Chondrocyte (in vitro differentiated cells): ENCODE data around the gene C12orf43. TPM values are rescaled to one million over a fixed set of nuclear protein-coding genes. Genes with fewer than 3 reads are reported as not detected.

ENCODE experiments used
- DNase-seq: peaks from one replicate; pipeline ENCODE4 v3.0.0; 2021; ENCODE audit warnings: mixed read lengths, low spot score
- H3K27ac Mint-ChIP-seq: one replicate; pipeline ENCODE4 v1.8.0; 2021; ENCODE audit warnings: mild to moderate bottlenecking, moderate library complexity, mixed read lengths; ENCODE audit not compliant: unreplicated experiment
- H3K27me3 Mint-ChIP-seq: 2 replicates; pipeline ENCODE4 v1.8.0; 2021; ENCODE audit warnings: low read depth, mixed read lengths
- H3K36me3 Mint-ChIP-seq: 2 replicates; pipeline ENCODE4 v1.8.0; 2021; ENCODE audit warnings: low read depth, mixed read lengths
- H3K4me1 Mint-ChIP-seq: 2 replicates; pipeline ENCODE4 v1.8.0; 2021; ENCODE audit warnings: low read depth, mild to moderate bottlenecking, mixed read lengths
- H3K4me3 Mint-ChIP-seq: one replicate; pipeline ENCODE4 v1.8.0; 2021; ENCODE audit warnings: mild to moderate bottlenecking, moderate library complexity, mixed read lengths; ENCODE audit not compliant: unreplicated experiment
- H3K9me3 Mint-ChIP-seq: 2 replicates; pipeline ENCODE4 v1.8.0; 2021; ENCODE audit warnings: low read depth, mixed read lengths
- total RNA-seq: library from RNA; stranded (reverse); gene quantifications from 3 replicates; pipeline ENCODE4 v1.2.1, GENCODE V29; 2021
- TF ChIP-seq, protein P1 (sequence below): fragments of 200-600 bp; sonication (generic); IDR thresholded peaks from 2 replicates; pipeline ENCODE4 v1.5.0; 2021; ENCODE audit warnings: antibody characterized with exemption, mild to moderate bottlenecking, moderate library complexity

C12orf43 gene
- total RNA-seq, 1 donor from 2014 or later, result 14.1 TPM

DNA sequence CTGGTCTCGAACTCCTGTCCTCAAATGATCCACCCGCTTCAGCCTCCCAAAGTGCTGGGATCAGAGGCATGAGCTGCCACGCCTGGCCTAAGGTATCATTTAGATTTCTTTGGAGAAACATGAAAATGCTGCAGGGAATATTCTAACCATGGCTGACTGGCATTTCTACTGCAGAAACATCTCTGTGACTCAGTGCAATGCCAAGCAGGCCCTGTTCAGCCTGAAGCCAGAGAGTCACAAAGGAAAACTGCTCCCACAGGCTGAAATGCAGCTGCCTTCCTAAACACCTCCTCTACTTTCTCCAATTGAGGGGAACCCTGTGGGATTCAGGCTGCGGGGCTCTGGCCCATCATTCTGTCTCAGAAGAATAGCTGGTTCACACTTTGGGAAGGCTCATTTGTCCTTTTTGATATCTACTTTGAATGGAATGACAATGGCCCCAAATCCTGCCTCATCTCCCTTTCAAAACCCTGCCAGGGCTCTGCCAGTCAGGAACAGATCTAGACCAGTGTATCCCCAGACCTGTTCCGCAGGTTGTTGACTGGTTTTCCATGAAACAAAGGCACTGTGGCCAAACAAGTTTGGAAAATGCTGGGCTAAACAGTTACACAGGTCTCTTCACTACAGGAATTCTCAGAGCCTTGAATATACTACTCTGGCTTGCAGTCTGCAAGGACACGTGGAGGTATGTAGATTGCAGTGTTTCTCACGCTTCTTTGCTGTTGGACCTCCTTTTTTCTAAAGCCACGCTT lies 7.8 kb downstream of the C12orf43 start:
- H3K36me3 Mint-ChIP-seq, result peaks cover 24% of the 10 kb centered on the region
- no peak overlapping the region for H3K4me3 Mint-ChIP-seq
- no peak for DNase-seq
- no peaks in the 10 kb centered on the region for H3K9me3 Mint-ChIP-seq
- H3K27ac Mint-ChIP-seq, result no peak overlapping the region
- TF ChIP-seq, protein P1, sequence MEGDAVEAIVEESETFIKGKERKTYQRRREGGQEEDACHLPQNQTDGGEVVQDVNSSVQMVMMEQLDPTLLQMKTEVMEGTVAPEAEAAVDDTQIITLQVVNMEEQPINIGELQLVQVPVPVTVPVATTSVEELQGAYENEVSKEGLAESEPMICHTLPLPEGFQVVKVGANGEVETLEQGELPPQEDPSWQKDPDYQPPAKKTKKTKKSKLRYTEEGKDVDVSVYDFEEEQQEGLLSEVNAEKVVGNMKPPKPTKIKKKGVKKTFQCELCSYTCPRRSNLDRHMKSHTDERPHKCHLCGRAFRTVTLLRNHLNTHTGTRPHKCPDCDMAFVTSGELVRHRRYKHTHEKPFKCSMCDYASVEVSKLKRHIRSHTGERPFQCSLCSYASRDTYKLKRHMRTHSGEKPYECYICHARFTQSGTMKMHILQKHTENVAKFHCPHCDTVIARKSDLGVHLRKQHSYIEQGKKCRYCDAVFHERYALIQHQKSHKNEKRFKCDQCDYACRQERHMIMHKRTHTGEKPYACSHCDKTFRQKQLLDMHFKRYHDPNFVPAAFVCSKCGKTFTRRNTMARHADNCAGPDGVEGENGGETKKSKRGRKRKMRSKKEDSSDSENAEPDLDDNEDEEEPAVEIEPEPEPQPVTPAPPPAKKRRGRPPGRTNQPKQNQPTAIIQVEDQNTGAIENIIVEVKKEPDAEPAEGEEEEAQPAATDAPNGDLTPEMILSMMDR, result no peak
- no peaks in the 10 kb centered on the region for H3K27me3 Mint-ChIP-seq
- no peaks in the 10 kb centered on the region for H3K4me1 Mint-ChIP-seq

DNA sequence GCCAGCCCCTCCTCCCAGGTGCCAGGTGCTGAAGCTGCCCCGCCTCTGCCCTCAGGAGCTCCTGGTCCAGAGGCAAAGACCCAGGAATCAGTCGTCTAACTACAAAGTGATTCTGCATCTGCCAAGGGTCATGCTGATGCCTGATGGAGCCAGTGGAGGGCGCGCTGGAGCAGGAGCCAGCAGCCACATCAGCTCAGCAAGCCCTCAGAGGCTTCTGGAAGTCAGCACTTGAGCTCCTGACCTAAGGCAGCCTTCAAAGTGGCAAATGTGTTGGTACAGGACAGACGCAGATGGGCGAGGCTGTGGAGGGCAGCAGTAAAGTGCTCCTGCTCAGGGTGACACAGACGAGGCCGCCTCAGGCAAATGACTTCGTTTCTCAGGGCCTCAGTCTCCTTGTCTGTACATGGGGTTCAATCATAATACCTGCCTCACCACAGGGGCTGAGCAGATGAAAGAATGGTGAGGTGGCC lies 10.9 kb downstream of the C12orf43 start:
- TF ChIP-seq, protein P1, result peak; percentile 78
- Mint-ChIP-seq H3K27ac (no peak overlapping the region), H3K27me3 (no peaks in the 10 kb centered on the region), H3K9me3 (no peaks in the 10 kb centered on the region), H3K4me3 (no peak overlapping the region), H3K4me1 (peaks cover 6% of the 10 kb centered on the region), H3K36me3 (peaks cover 21% of the 10 kb centered on the region)
- no peak for DNase-seq

DNA sequence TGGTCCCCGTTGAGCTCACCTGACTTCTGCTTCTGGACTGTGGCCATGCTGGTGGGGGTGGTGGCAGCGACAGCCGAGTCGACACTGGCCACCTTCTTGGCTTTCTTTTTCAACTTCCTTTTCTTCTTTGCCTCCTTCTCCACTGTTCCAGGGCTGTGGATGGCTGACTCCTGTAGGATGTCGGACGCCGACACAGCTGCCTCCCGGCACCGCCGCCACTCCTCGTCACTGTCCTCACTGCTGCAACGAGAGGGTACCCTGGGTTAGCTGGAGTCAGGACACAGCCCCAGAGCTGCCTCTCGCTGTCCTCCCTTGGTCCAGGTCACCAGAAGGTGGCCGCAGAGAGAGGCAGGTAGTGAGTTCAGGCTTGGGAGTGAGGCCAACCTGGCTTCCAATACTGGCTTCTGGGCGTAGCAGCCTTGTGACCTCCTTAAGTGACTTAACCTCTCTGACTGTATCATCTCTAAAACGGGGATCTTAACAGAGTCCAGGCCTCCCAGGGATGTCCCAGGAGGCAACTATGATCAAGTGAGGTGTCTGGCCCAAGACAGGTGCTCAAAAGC lies 12.0 kb downstream of the C12orf43 start:
- Mint-ChIP-seq H3K27ac (no peak overlapping the region), H3K36me3 (peaks cover 21% of the 10 kb centered on the region), H3K4me3 (no peak overlapping the region), H3K4me1 (peaks cover 13% of the 10 kb centered on the region), H3K9me3 (no peaks in the 10 kb centered on the region), H3K27me3 (no peaks in the 10 kb centered on the region)
- TF ChIP-seq, protein P1, result no peak
- DNase-seq, result no peak

DNA sequence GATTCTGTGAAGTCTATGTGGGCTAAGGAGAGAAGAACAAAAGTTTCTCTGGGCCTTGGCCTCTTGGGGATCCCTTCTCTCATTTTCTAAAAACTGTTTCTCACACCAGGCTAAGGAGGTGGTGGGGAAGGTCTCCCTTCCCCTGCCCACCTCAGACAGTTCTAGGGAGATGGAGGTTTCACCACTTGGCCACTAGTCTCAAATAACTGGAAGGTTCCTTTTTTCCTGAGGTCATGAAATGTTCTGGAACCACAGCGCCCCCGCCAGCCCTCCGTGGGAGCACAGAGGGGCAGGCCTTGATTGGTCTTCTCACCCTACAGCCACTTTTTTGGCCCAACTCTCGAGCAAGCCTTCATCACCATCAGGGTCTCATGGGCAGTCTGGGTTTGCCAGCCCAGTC lies 12.6 kb downstream of the C12orf43 start:
- TF ChIP-seq, protein P1, result peak; percentile 25
- Mint-ChIP-seq H3K9me3 (no peaks in the 10 kb centered on the region), H3K36me3 (peaks cover 21% of the 10 kb centered on the region), H3K4me3 (no peak overlapping the region), H3K4me1 (peaks cover 13% of the 10 kb centered on the region), H3K27ac (no peak overlapping the region), H3K27me3 (no peaks in the 10 kb centered on the region)
- DNase-seq, result no peak

DNA sequence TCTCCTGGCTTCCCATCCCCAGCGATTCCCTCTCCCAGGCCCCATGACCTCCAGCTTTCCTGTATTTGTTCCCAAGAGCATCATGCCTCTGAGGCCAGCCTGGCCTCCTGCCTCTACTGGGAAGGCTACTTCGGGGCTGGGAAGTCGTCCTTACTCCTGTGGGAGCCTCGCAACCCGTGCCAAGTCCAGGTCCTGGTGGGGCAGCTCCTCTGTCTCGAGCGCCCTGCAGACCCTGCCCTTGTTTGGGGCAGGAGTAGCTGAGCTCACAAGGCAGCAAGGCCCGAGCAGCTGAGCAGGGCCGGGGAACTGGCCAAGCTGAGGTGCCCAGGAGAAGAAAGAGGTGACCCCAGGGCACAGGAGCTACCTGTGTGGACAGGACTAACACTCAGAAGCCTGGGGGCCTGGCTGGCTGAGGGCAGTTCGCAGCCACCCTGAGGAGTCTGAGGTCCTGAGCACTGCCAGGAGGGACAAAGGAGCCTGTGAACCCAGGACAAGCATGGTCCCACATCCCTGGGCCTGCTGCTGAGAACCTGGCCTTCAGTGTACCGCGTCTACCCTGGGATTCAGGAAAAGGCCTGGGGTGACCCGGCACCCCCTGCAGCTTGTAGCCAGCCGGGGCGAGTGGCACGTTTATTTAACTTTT lies 14.3 kb downstream of the C12orf43 start:
- Mint-ChIP-seq H3K27ac (no peak overlapping the region), H3K27me3 (no peaks in the 10 kb centered on the region), H3K4me3 (no peak overlapping the region), H3K4me1 (peaks cover 17% of the 10 kb centered on the region), H3K9me3 (no peaks in the 10 kb centered on the region), H3K36me3 (peaks cover 21% of the 10 kb centered on the region)
- TF ChIP-seq, protein P1, result no peak
- no peak for DNase-seq
